NK-92 (cell line): Measurements from ENCODE around the gene GMDS.

ENCODE experiments used
- DNase-seq: peaks from one replicate; lab custom pipeline; 2025; ENCODE audit not compliant: unreplicated experiment; lab: John Stamatoyannopoulos, UW

Gene GMDS

DNA sequence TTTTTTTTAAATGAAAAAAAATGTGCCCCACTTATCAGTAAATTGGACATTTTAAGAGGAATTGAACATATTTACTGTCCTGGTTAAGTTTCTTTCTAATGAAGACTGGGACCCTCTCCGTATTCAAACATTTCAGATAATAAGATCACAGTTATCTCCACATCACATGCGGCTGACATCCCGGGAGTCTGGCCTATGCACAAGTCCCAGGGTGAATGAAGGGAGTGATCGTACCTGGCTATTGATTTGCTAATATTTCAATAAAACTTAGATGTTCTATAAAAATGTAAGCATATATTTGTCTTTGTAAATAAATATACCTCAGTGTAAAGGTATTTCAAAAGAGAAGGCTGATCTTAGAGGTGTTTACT lies 577.6 kb downstream of the GMDS start:
- DNase-seq: no peak

GRCh38 chr6:1667012-1667804 lies 578.2 kb downstream of the GMDS start:
- no peak for DNase-seq

GRCh38 chr6:1665214-1665613 lies 580.2 kb downstream of the GMDS start:
- DNase-seq: no peak

DNA sequence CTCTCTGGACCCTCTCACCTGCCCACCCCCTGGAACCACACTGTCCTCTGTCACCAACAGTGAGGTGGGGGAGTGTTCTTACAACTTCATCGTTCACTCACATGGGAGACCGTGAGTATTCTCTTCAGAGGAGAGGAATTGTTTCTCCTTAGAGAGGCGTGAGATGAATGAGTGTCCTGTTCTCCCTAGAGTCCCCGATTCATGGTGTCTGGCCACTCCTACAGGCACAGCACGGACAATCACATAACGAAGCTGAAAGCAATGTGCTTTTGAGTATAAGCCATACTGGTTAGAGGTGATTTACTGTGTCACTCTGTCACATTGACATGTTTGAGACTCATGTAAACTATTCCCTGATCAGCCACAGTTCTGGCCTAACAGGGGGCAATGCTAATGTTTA lies 581.1 kb downstream of the GMDS start:
- no peak for DNase-seq

DNA sequence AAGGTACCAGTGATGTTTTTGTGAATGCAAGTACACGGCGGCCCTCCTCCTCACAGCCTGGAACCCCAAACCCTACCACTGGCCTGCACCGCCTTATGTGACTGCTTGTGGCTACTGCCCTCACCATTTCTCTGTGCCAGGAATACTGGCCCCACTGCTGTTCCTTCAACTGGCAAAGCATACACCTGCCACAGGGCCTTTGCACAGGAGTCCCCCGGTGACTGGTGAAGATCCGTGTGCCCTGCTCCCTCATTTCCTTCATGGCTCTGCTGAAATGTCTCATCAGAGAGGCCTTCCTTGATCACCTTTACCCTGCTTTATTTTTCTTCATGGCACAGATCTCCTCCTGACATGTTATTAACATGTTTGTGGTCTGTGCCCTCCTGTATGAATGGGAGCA lies 581.9 kb downstream of the GMDS start:
- DNase-seq: no peak

DNA sequence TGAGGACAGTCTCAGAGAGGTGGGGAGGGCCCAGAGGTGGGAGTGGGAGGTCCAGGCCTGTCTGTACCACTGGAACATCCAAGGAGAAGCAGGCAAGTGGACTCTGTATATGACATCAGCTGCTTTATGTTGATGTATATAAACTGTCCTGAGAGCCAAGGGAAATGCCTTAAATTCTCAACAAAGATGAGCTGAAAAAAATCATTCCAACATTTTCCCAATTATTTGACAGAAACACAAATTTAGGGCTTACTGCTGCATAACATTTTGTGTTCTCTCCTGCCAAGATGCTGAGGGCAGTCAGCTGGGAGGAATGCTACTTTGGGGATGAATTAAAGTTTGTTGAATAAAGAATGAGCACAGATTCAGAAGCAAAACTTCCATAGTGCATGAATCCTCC lies 582.9 kb downstream of the GMDS start:
- no peak for DNase-seq

DNA sequence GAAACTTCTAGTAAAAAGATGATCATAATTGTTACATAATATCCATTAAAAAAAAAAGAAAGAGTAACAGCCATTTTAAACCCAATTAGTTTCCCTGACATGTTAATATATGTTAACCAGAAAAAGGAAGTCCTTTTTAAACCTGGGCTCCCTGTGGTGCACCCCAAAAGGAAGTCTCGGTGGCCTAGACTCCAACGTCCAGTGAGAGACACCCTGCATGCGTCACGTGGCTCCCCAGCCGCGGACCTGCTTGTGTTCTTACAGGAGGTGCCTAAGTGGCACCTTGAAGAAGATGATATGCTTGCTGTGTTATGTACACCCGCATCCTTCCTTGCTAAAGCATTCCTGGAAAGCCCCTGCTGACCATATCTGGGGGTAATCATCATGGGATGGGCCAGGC lies 585.6 kb downstream of the GMDS start:
- no peak for DNase-seq

- DNase-seq: no peak
Observed at GRCh38 chr6:1658212-1659005, 587.0 kb downstream of the GMDS start.

- DNase-seq: no peak
Observed at GRCh38 chr6:1657771-1658165, 587.6 kb downstream of the GMDS start.

DNA sequence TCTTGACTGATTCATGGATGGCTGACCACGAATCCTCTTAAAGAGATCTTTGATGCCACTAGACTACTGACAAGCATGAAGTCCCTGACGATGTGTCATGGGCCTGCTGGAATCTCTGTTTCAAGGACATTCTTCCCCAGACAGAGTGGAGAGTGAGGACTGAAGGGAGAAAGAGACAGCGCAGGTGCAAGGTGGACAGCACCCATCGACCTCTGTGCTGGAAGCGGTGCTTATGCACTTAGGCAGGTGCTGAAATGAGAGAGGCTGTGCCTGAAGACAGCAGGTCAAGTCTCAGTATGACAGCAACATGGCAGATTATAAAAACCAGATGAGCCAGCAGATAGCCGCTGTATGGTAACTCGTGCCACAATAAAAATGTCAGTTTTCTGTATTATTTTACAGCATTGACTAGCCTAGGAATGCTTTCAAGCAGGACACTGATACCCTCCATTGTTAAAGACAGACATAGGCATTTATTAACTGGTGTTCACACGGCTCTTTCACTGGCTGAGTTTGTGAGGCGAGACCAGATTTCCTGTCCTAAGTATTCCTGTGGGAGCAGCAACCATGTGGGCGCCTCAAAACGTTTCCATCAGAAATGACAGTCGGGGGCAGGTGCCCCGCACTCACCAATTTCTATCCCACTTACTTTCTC lies 588.2 kb downstream of the GMDS start:
- no peak for DNase-seq

DNA sequence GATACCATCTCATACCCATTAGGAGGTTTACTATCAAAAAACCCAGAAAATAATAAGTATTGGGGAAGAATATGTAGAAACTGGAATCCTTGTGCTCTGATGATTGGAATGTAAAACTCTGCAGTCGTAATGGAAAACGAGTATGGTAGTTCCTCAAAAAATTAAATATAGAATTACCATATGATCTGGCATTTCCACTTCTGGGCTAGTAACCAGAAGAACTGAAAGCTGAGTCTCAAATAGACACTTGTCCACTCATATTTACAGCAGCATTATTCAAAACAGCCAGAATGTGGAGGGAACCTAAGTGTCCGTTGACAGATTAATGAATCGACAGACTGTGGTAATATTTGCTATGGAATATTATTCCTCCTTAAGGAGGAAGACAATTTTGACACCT lies 591.4 kb downstream of the GMDS start:
- DNase-seq: no peak

DNA sequence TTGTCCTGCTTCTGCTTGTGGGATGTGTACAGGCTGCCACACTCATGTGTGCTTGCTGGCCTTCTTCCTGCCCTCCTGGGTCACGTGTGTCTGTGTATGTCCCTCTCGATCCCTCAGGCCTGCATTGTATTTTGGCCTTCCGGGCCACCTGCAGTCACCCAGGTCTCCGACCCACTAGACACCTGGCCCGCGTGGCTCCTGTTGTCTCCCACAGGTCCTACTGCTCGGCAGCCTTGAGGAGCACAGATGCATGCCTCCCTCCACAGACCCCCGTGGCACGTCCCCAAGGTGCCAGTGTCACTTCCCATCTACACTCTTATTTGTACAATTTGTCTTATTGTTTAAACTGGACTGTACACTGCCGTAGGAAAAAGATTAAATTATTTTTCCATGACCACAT lies 592.6 kb downstream of the GMDS start:
- no peak for DNase-seq

DNA sequence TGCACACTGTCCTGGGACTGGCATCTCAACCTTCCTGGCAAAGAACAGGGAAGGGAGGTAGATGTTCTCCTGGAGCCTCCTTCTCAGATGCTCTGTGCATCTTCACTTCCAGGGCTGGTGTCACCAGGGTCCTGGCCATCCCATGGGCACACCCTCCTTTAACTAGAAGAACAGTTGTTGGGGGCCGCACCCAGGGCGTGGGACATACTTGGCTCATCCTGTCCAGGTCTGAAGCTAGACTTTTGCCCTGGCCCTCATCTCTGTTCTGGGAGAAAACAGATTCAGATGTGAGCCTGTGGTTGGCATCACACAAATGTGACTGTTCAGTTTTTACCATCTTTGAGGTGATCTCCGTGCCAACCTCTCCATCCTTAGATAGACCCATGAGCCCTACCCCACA lies 594.0 kb downstream of the GMDS start:
- no peak for DNase-seq

DNA sequence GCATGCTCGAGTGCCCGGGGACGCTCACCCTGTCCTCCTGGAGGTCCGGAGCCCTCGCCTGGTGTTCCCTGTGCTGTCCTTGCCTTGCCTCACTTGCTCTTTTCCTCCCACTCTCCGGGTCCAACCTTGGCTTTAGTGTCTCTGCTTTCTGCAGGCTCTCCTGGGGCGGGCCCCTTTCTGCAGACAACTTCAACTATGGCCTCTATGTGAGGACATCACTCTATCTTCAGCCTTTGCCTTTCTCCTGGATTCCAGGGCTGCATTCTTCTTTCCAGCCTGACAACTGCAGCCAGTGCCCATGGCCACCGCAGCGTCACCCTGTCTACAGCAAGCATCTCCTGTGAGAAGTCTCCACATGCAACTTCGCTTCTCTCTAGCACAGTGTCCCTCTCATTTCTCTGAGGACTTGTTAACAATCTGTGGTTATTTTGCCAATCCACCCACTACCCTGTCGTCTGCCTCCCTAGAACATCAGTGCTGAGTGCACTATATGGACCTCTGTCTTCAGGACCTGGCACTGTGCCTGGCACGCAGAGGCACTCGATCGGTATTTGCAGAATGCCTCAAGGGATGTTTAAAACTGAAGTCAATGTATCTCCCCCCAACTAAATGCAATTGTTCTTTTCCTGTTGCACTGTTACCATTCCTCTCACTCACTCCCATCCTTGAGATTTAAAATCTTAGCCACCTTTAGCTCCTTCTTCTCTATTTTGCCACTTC lies 599.8 kb downstream of the GMDS start:
- no peak for DNase-seq

GRCh38 chr6:1644516-1645060 lies 600.8 kb downstream of the GMDS start:
- no peak for DNase-seq

DNA sequence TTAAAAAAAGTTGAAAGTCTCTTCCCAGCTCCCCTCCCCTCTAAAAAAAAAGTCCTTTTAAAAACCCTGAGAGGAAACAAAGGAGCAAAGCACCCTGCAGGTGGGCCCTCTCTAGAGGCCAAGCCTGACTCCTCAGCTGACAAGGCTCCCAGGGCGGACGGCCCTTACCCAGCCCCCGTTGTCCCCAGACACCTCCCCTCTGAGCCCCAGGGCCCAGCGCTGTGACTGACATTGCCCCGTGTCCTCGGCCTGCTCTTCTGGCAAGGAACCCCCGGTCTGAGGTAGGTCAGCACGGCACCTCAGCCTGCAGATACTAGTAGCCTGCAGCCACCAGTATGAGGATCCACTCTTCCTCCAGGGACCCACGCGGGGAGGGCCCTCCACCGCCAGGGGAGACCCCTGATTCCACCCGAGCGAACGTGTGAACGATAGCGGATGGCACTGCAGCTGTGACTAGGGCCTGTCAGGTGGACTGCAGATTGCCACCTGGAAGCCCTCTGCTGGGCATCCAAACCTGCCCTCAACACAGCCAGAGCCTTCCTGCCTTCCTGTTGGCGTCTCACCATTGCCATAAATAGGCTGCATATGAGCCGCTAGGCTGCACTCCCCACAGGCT lies 601.5 kb downstream of the GMDS start:
- DNase-seq: no peak

DNA sequence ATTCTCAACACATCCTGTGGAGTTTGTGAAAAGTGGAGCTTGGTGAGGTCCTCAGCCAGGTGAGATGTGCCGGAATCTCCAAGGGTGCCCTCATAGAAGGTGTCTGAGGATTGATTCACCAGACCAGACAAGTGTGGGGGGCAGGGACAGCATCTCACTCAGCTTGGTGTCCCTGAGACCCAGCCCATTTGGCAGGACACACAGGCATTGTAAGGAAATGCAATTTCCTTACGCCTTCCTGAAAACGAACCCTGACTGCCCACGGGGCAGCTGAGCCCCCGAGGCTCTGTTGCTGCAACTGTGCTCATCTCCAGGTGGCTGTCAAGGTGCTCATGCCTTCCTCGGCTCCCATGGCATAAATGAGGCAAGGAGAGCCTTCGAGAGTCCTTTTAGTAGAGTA lies 602.3 kb downstream of the GMDS start:
- no peak for DNase-seq

- no peak for DNase-seq
Observed at GRCh38 chr6:1641343-1641885, 604.0 kb downstream of the GMDS start.

- DNase-seq: no peak
Observed at GRCh38 chr6:1640476-1640875, 604.9 kb downstream of the GMDS start.

DNA sequence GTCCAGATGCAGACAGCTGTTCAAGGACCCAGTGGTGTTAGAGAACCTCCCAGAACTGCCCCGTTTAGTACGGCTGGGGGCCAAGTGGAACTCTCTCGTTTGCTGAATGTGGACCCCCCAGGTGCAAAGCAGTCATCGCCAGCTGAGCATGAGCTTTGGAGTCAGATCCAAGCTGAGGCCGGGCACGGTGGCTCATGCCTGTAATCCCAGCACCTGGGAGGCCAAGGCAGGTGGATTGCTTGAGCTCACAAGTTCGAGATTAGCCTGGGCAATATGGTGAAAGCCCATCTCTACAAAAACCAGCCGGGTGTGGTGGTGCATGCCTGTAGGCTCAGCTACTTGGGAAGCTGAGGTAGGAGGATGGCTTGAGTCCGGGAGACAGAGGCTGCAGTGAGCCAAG lies 606.0 kb downstream of the GMDS start:
- no peak for DNase-seq
